Keratinocyte (primary cell): ENCODE data around the gene ANO7.

Source experiments
- EZH2 ChIP-seq: IDR thresholded peaks from one replicate; pipeline ENCODE4 v1.6.1; 2012; ENCODE audit warnings: inconsistent platforms, mild to moderate bottlenecking, low read length, moderate library complexity
- TF ChIP-seq, protein P1 (sequence below), 3 experiments: IDR thresholded peaks in 1 of 3; conservative IDR thresholded peaks in 1 of 3; optimal IDR thresholded peaks in 1 of 3; 2 replicates in 2 of 3; 3 replicates in 1 of 3; pipeline versions ENCODE3 to v1.5.1; 2011; ENCODE audit warnings: low read length in 3 of 3, mild to moderate bottlenecking in 3 of 3, moderate library complexity in 2 of 3, control low read depth in 1 of 3, inconsistent platforms in 1 of 3; ENCODE audit not compliant: insufficient read depth in 2 of 3; ENCODE audit errors: extremely low read depth in 1 of 3

DNA sequence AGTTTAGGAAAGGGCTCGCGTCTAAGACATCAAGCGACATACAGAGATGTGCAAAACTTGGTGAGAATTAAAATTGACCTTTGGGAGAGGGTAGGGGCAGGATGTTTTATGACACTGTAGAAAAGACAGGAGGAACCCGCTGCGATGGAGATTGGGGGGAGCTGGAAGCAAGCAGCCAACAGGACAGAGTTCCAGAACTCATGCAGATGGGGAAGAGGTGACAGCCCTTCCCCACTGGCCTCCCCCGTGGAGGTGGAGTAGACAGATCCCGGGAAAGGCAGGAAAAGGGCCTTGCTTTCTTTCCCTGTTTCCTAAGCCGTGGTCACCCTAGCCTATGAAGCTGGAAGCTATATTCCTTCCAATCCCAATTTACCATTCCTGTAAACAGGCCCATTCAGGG, 39.1 kb downstream of the ANO7 start:
- TF ChIP-seq, protein P1, sequence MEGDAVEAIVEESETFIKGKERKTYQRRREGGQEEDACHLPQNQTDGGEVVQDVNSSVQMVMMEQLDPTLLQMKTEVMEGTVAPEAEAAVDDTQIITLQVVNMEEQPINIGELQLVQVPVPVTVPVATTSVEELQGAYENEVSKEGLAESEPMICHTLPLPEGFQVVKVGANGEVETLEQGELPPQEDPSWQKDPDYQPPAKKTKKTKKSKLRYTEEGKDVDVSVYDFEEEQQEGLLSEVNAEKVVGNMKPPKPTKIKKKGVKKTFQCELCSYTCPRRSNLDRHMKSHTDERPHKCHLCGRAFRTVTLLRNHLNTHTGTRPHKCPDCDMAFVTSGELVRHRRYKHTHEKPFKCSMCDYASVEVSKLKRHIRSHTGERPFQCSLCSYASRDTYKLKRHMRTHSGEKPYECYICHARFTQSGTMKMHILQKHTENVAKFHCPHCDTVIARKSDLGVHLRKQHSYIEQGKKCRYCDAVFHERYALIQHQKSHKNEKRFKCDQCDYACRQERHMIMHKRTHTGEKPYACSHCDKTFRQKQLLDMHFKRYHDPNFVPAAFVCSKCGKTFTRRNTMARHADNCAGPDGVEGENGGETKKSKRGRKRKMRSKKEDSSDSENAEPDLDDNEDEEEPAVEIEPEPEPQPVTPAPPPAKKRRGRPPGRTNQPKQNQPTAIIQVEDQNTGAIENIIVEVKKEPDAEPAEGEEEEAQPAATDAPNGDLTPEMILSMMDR (optimal IDR thresholded peaks at IDR 0.05 in 1 of 3, IDR thresholded peaks at IDR 0.05 in 1 of 3, conservative IDR thresholded peaks at IDR 0.05 in 1 of 3; ENCODE audit: extremely low read depth in 1 of 3, insufficient read depth in 2 of 3, low read length in 3 of 3): no peak
- no peak for TF ChIP-seq EZH2
